NCI-H1436 treated with DMSO at 0.1 percent for 48 hours (cell line): Measurements from ENCODE around the gene FRMD3.

ENCODE experiments used
- DNase-seq: peaks from one replicate; lab custom pipeline; 2025; lab: John Stamatoyannopoulos, UW

The FRMD3 gene

GRCh38 chr9:83283528-83283927 is 254.7 kb downstream of the FRMD3 start:
- DNase-seq: no peak

GRCh38 chr9:83281306-83282255 is 256.6 kb downstream of the FRMD3 start:
- no peak for DNase-seq

GRCh38 chr9:83280790-83281189 is 257.4 kb downstream of the FRMD3 start:
- DNase-seq: no peak

GRCh38 chr9:83280268-83280667 is 257.9 kb downstream of the FRMD3 start:
- no peak for DNase-seq

- DNase-seq: no peak
Measured at GRCh38 chr9:83274787-83275186, 263.4 kb downstream of the FRMD3 start.

GRCh38 chr9:83271665-83272071 is 266.5 kb downstream of the FRMD3 start:
- DNase-seq: no peak

GRCh38 chr9:83270116-83270515 is 268.1 kb downstream of the FRMD3 start:
- no peak for DNase-seq

- no peak for DNase-seq
Measured at GRCh38 chr9:83267741-83268140, 270.5 kb downstream of the FRMD3 start.

GRCh38 chr9:83266666-83267496 is 271.3 kb downstream of the FRMD3 start:
- DNase-seq: no peak

GRCh38 chr9:83266331-83266665 is 271.9 kb downstream of the FRMD3 start:
- no peak for DNase-seq

GRCh38 chr9:83264315-83264714 is 273.9 kb downstream of the FRMD3 start:
- no peak for DNase-seq

GRCh38 chr9:83259558-83259957 is 278.6 kb downstream of the FRMD3 start:
- no peak for DNase-seq

- DNase-seq: no peak
Measured at GRCh38 chr9:83257937-83258891, 280.0 kb downstream of the FRMD3 start.

- DNase-seq: no peak
Measured at GRCh38 chr9:83247732-83248131, 290.5 kb downstream of the FRMD3 start.

GRCh38 chr9:83245979-83246659 is 292.1 kb downstream of the FRMD3 start:
- no peak for DNase-seq

- DNase-seq: no peak
Measured at GRCh38 chr9:83242066-83242465, 296.1 kb downstream of the FRMD3 start.

- DNase-seq: no peak
Measured at GRCh38 chr9:83240671-83241070, 297.5 kb downstream of the FRMD3 start.

GRCh38 chr9:83239747-83240146 is 298.5 kb downstream of the FRMD3 start:
- no peak for DNase-seq

- DNase-seq: peak; percentile 34
Measured at GRCh38 chr9:83238871-83239640, 299.1 kb downstream of the FRMD3 start.

- no peak for DNase-seq
Measured at GRCh38 chr9:83236029-83236696, 302.0 kb downstream of the FRMD3 start.
